Cardiac muscle cell (in vitro differentiated cells and primary cell): ENCODE results near the gene CCM2L. TPM values are rescaled to one million over a fixed set of nuclear protein-coding genes. Genes with fewer than 3 reads are reported as not detected.

Experiments used
- DNase-seq, 2 donors: peaks; one replicate each; pipeline versions ENCODE4 v3.0.0 to v3.0.0-alpha.2; 2010 to 2017; ENCODE audit warnings: low read depth in 1 of 2, low spot score in 1 of 2
- H3K27ac ChIP-seq: fragments of 200-600 bp; sonication (generic); 2 replicates; pipeline ENCODE4 v1.5.1; 2016
- H3K27me3 ChIP-seq: fragments of 200-600 bp; sonication (generic); 2 replicates; pipeline ENCODE4 v1.6.0; 2016; ENCODE audit warnings: control low read depth
- H3K36me3 ChIP-seq: fragments of 200-600 bp; sonication (generic); 2 replicates; pipeline ENCODE4 v1.5.1; 2016; ENCODE audit warnings: control low read depth
- H3K4me1 ChIP-seq: fragments of 200-600 bp; sonication (generic); 2 replicates; pipeline ENCODE4 v1.8.1; 2017; ENCODE audit warnings: low read depth, mild to moderate bottlenecking, mixed run types
- H3K4me3 ChIP-seq: fragments of 200-600 bp; sonication (generic); 2 replicates; pipeline ENCODE4 v1.5.1; 2016; ENCODE audit warnings: mild to moderate bottlenecking
- H3K9me3 ChIP-seq: fragments of 200-600 bp; sonication (generic); 2 replicates; pipeline ENCODE4 v1.5.1; 2017; ENCODE audit warnings: low read depth, mild to moderate bottlenecking, control low read depth
- polyA plus RNA-seq: library from polyadenylated mRNA; unstranded; fragments of >200 nt; fragmentation: Nextera tagmentation; extraction: Ambion mirVana; gene quantifications from 2 replicates; pipeline ENCODE4 v1.2.1, GENCODE V29; 2016
- total RNA-seq: library from RNA; depleted of rRNA; stranded (reverse); fragments of >200 nt; gene quantifications from 2 replicates; pipeline ENCODE4 v1.2.3, GENCODE V29; 2016
- TF ChIP-seq, protein P1 (sequence below): IDR thresholded peaks from 2 replicates; pipeline ENCODE4 v1.5.1; 2012; ENCODE audit warnings: low read depth, mild to moderate bottlenecking, low read length

CCM2L gene
- total and polyA plus RNA-seq, 2 experiments from 2014 or later: 0.35 to 0.69 TPM

- DNase-seq: no peak
- TF ChIP-seq, protein P1, sequence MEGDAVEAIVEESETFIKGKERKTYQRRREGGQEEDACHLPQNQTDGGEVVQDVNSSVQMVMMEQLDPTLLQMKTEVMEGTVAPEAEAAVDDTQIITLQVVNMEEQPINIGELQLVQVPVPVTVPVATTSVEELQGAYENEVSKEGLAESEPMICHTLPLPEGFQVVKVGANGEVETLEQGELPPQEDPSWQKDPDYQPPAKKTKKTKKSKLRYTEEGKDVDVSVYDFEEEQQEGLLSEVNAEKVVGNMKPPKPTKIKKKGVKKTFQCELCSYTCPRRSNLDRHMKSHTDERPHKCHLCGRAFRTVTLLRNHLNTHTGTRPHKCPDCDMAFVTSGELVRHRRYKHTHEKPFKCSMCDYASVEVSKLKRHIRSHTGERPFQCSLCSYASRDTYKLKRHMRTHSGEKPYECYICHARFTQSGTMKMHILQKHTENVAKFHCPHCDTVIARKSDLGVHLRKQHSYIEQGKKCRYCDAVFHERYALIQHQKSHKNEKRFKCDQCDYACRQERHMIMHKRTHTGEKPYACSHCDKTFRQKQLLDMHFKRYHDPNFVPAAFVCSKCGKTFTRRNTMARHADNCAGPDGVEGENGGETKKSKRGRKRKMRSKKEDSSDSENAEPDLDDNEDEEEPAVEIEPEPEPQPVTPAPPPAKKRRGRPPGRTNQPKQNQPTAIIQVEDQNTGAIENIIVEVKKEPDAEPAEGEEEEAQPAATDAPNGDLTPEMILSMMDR: no peak
- Histone ChIP-seq H3K27ac (no peak overlapping the region), H3K4me1 (peaks cover 7% of the 10 kb centered on the region), H3K36me3 (no peaks in the 10 kb centered on the region), H3K27me3 (no peaks in the 10 kb centered on the region), H3K4me3 (no peak overlapping the region), H3K9me3 (no peaks in the 10 kb centered on the region)
Observed at GRCh38 chr20:32006841-32007786, 3.1 kb upstream of the CCM2L start.

DNA sequence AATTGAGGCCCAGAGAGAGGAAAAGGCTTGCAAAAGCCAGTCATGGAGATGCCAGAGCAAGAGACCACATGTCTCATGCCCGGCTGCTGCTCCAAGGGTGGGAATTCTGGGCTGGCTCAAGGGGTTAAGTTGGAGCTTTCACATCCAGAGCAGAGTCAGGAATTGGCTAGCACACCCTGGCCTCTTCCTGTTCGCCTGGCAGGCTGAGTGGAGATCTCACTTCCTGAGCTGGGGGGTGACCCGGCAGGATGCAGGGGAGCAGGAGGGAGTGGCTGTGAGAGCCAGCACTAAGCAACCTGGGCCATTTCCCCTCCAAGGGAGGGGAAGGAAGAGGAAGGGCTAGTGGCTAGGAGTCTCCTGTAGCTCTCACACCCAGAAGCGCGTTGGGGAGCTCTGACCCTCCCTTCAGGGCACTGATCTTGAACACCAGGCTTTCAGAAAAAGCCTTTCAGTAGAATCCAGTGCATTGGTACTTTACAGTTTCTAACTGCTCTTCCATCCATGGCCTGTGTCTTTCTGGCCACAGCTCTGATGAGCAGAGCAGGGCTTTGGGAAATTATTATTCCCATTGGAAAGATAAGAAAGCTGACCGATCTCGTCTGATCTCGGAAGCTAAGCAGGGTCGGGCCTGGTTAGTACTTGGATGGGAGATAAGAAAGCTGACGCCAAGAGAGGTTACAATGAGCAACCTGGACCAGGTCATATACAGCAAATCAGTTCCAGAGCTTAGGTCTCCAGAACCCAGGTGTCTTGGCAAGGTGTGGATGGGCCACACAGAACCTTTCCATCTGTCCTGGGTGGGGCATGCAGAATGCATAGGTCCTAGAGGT, 2.2 kb upstream of the CCM2L start:
- peaks cover 7% of the 10 kb centered on the region for H3K4me1 ChIP-seq
- peak in 1 of 2 donors; percentile 50 for DNase-seq
- no peaks in the 10 kb centered on the region for H3K36me3 ChIP-seq
- H3K4me3 ChIP-seq: no peak overlapping the region
- no peaks in the 10 kb centered on the region for H3K27me3 ChIP-seq
- TF ChIP-seq, protein P1: no peak
- no peak overlapping the region for H3K27ac ChIP-seq
- no peaks in the 10 kb centered on the region for H3K9me3 ChIP-seq

GRCh38 chr20:32009564-32009963, 674 bp upstream of the CCM2L start:
- Histone ChIP-seq H3K4me1 (peaks cover 7% of the 10 kb centered on the region), H3K36me3 (no peaks in the 10 kb centered on the region), H3K27ac (no peak overlapping the region), H3K9me3 (no peaks in the 10 kb centered on the region), H3K27me3 (no peaks in the 10 kb centered on the region), H3K4me3 (no peak overlapping the region)
- no peak for DNase-seq
- TF ChIP-seq, protein P1: no peak

DNA sequence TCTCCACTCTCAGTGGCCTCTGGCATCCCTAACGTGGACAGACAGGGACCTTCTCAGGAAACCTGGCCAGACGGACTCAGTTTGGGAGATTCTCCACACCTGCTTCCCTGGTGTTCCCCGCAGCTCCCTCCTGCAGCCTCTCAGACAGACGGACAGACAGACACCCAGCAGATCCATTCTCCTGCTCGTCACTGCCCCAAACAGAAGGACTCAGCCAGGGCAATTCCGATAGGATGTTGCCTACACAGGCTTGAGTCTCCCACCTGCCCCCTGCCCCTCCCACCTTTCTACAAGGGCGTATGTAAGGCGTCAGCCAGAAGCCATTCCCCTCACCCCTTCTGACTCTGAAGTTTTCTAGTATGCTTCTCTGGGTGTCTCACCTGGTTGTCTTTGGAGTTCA, 428 bp downstream of the CCM2L start:
- no peak for DNase-seq
- no peak overlapping the region for H3K4me3 ChIP-seq
- H3K27ac ChIP-seq: no peak overlapping the region
- H3K4me1 ChIP-seq: peaks cover 7% of the 10 kb centered on the region
- no peaks in the 10 kb centered on the region for H3K36me3 ChIP-seq
- no peaks in the 10 kb centered on the region for H3K9me3 ChIP-seq
- H3K27me3 ChIP-seq: no peaks in the 10 kb centered on the region
- TF ChIP-seq, protein P1: no peak

DNA sequence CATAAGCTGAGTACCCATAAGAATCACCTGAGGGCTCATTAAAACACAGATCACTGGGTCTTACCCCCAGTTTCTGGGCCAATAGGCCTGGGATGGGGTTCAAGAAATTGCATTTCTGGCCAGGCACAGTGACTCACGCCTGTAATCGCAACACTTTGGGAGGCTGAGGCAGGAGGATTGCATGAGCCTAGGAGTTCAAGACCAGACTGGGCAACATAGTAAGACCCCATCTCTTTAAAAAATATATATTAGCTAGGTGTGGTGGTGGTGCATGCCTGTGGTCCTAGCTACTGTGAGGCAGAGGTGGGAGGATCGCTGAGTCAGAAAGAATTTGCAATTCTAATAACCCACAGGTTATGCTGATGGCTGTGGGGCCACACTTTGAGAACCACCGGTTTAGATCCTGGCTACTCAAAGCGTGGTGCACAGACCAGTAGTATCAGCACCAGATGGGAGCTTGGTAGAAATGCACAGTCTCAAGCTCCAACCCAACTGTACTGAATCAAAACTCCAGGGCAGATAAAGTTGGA, 2.0 kb downstream of the CCM2L start:
- DNase-seq: no peak
- Histone ChIP-seq H3K27me3 (no peaks in the 10 kb centered on the region), H3K4me1 (peaks cover 7% of the 10 kb centered on the region), H3K27ac (no peak overlapping the region), H3K9me3 (no peaks in the 10 kb centered on the region), H3K4me3 (no peak overlapping the region), H3K36me3 (no peaks in the 10 kb centered on the region)
- TF ChIP-seq, protein P1: no peak
